Parathyroid adenoma (tissue), 2 donors: ENCODE measurements around the gene ZMYND15.

ENCODE experiments used
- H2AFZ ChIP-seq: fragments of 300-600 bp; sonication (generic); one replicate; pipeline ENCODE4 v1.7.0; 2017; ENCODE audit warnings: antibody characterized with exemption, mild to moderate bottlenecking
- H3K27ac ChIP-seq: fragments of 300-600 bp; sonication (generic); one replicate; pipeline ENCODE4 v1.7.0; 2017
- H3K27me3 ChIP-seq: fragments of 300-600 bp; sonication (generic); one replicate; pipeline ENCODE4 v1.7.0; 2017; ENCODE audit warnings: low read length; ENCODE audit not compliant: control insufficient read depth, insufficient read depth
- H3K36me3 ChIP-seq: fragments of 300-600 bp; sonication (generic); one replicate; pipeline ENCODE4 v1.7.0; 2017; ENCODE audit warnings: low read length; ENCODE audit not compliant: control insufficient read depth, insufficient read depth
- H3K4me1 ChIP-seq: fragments of 300-600 bp; sonication (generic); one replicate; pipeline ENCODE4 v1.7.0; 2017; ENCODE audit warnings: control low read depth
- H3K4me2 ChIP-seq: fragments of 300-600 bp; sonication (generic); one replicate; pipeline ENCODE4 v1.7.0; 2017; ENCODE audit warnings: low read length
- H3K4me3 ChIP-seq: fragments of 300-600 bp; sonication (generic); one replicate; pipeline ENCODE4 v1.7.0; 2017; ENCODE audit warnings: low read depth, low read length
- H3K79me2 ChIP-seq: fragments of 300-600 bp; sonication (generic); one replicate; pipeline ENCODE4 v1.7.0; 2017; ENCODE audit warnings: control low read depth
- H3K9ac ChIP-seq: fragments of 300-600 bp; sonication (generic); one replicate; pipeline ENCODE4 v1.7.0; 2017; ENCODE audit warnings: mild to moderate bottlenecking
- H3K9me3 ChIP-seq: fragments of 300-600 bp; sonication (generic); one replicate; pipeline ENCODE4 v1.7.0; 2017; ENCODE audit warnings: low read length; ENCODE audit not compliant: control insufficient read depth
- CTCF ChIP-seq: fragments of 300-600 bp; sonication (generic); IDR thresholded peaks from one replicate; pipeline ENCODE4 v1.7.0; 2017; ENCODE audit warnings: antibody characterized with exemption, mild to moderate bottlenecking
- donor health status: primary hyperparathyroidism.

ZMYND15 gene

DNA sequence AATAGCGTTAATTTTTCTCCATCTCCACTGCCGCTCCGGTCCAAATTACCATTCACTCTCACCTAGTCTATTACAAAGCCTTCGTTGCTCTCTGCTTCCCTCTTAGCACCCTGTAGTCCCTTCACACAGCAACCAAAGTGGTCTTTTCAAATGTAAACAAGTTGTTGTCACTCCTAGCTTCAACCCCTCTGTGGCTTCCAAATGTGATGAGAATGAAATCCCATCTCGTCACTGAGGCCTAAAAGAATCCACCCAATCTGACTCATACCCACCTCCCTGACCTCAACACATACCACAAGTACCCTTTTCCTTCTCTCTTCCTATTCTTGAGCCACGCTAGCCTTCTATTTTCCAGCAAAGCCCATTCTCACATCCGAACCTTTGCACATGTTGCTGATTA is 33.5 kb upstream of the ZMYND15 start:
- H3K4me1 ChIP-seq: peaks cover 16% of the 10 kb centered on the region
- no peak overlapping the region for H2AFZ ChIP-seq
- H3K27ac ChIP-seq: no peak overlapping the region
- TF ChIP-seq CTCF: no peak
- H3K4me3 ChIP-seq: no peak overlapping the region
- no peaks in the 10 kb centered on the region for H3K36me3 ChIP-seq
- no peaks in the 10 kb centered on the region for H3K9me3 ChIP-seq
- no peak overlapping the region for H3K4me2 ChIP-seq
- peaks cover 14% of the 10 kb centered on the region for H3K79me2 ChIP-seq
- no peaks in the 10 kb centered on the region for H3K27me3 ChIP-seq
- H3K9ac ChIP-seq: no peak overlapping the region

- H3K9ac ChIP-seq: no peak overlapping the region
- H3K27me3 ChIP-seq: no peaks in the 10 kb centered on the region
- no peak overlapping the region for H3K4me3 ChIP-seq
- H2AFZ ChIP-seq: no peak overlapping the region
- no peak overlapping the region for H3K4me2 ChIP-seq
- no peaks in the 10 kb centered on the region for H3K36me3 ChIP-seq
- TF ChIP-seq CTCF: no peak
- H3K27ac ChIP-seq: no peak overlapping the region
- H3K9me3 ChIP-seq: no peaks in the 10 kb centered on the region
- peaks cover 7% of the 10 kb centered on the region for H3K79me2 ChIP-seq
- peaks cover 11% of the 10 kb centered on the region for H3K4me1 ChIP-seq
These were observed 31.2 kb upstream of the ZMYND15 start for GRCh38 chr17:4708436-4708835.

GRCh38 chr17:4709794-4710692 is 29.6 kb upstream of the ZMYND15 start, which contains the start of gene ARRB2:
Gene ARRB2 (plus strand): TSS chr17:4710632. CDS start chr17:4710722, 90 bp downstream.
- peaks cover 11% of the 10 kb centered on the region for H3K4me1 ChIP-seq
- H3K27me3 ChIP-seq: no peaks in the 10 kb centered on the region

GRCh38 chr17:4710693-4711634 is 28.7 kb upstream of the ZMYND15 start:
- H3K79me2 ChIP-seq: no peaks in the 10 kb centered on the region
- no peaks in the 10 kb centered on the region for H3K9me3 ChIP-seq
- H3K36me3 ChIP-seq: no peaks in the 10 kb centered on the region
- H3K4me1 ChIP-seq: peaks cover 11% of the 10 kb centered on the region
- peak overlapping the region; percentile 69 for H3K27ac ChIP-seq
- peak overlapping the region; percentile 70 for H3K4me3 ChIP-seq
- no peaks in the 10 kb centered on the region for H3K27me3 ChIP-seq
- TF ChIP-seq CTCF: no peak
- H3K4me2 ChIP-seq: peak overlapping the region; percentile 78
- H2AFZ ChIP-seq: peak overlapping the region; percentile 88
- peak overlapping the region; percentile 80 for H3K9ac ChIP-seq

More at GRCh38 chr17:4709794-4710692, 29.6 kb upstream of the ZMYND15 start, which contains the start of gene ARRB2:
- peak within 1 kb of the TSS; percentile 80 for H3K9ac ChIP-seq
- H3K9me3 ChIP-seq: no peaks in the 10 kb centered on the region
- H3K36me3 ChIP-seq: no peaks in the 10 kb centered on the region
- H3K4me3 ChIP-seq: peak within 1 kb of the TSS; percentile 70
- H3K4me2 ChIP-seq: peak within 1 kb of the TSS; percentile 78
- peak within 1 kb of the TSS; percentile 69 for H3K27ac ChIP-seq
- TF ChIP-seq CTCF: peak; percentile 57
- H2AFZ ChIP-seq: peak within 1 kb of the TSS; percentile 88
- no peaks in the 10 kb centered on the region for H3K79me2 ChIP-seq
